ENCODE measurements around the gene CALY.

GRCh38 chr10:133381036-133381435 is 44.3 kb upstream of the CALY start:
- TF ChIP-seq POLR2A (IDR thresholded peaks at IDR 0.05): no peak
- TF ChIP-seq CTCF (IDR thresholded peaks at IDR 0.05): no peak
